Upper lobe of left lung (tissue), 4 donors: Measurements from ENCODE around the gene KPNA3.

Experiments used
- CTCF ChIP-seq, 6 experiments: fragments of 450-650 bp in 4 of 6; fragments of 200-600 bp in 2 of 6; sonication (generic) in 2 of 6; IDR thresholded peaks; one replicate each; pipeline ENCODE4 v1.5.1; 2016 to 2019; ENCODE audit warnings: antibody characterized with exemption in 6 of 6
- POLR2A ChIP-seq, 4 donors: fragments of 450-650 bp; IDR thresholded peaks; one replicate each; pipeline ENCODE4 v1.5.1; 2016 to 2017; ENCODE audit warnings: antibody characterized with exemption in 4 of 4, mild to moderate bottlenecking in 2 of 4
- POLR2AphosphoS5 ChIP-seq, 2 donors: sonication (generic); formaldehyde crosslinking; IDR thresholded peaks; one replicate each; pipeline ENCODE4 v1.5.1; 2017; ENCODE audit warnings: antibody characterized with exemption in 2 of 2

GRCh38 chr13:49694446-49694845, 98.0 kb downstream of the KPNA3 start:
- TF ChIP-seq CTCF (IDR thresholded peaks at IDR 0.05): no peak
- no peak for TF ChIP-seq POLR2AphosphoS5 (IDR thresholded peaks at IDR 0.05)
- no peak for TF ChIP-seq POLR2A (IDR thresholded peaks at IDR 0.05)
